Neural progenitor cell (in vitro differentiated cells): Measurements from ENCODE around the gene NUP214.

Source experiments
- CTCF ChIP-seq: fragments of 200-600 bp; sonication (generic); IDR thresholded peaks from 2 replicates; pipeline ENCODE4 v1.5.1; 2017; ENCODE audit warnings: antibody characterized with exemption, mild to moderate bottlenecking
- EZH2 ChIP-seq: fragments of 200-600 bp; sonication (generic); IDR thresholded peaks from 2 replicates; pipeline ENCODE4 v1.6.1; 2017; ENCODE audit warnings: antibody characterized with exemption, mild to moderate bottlenecking, moderate library complexity

GRCh38 chr9:131191857-131192256 is 66.5 kb downstream of the NUP214 start:
- TF ChIP-seq CTCF (no peak), EZH2 (no peak)
